DOHH2 (cell line): ENCODE results near the gene VASP.

Experiments
- CTCF ChIP-seq: fragments of 200-600 bp; sonication (generic); IDR thresholded peaks from one replicate; pipeline ENCODE4 v1.5.1; 2014; ENCODE audit warnings: antibody characterized with exemption, mild to moderate bottlenecking, low read depth, low read length; ENCODE audit not compliant: poor library complexity, severe bottlenecking
- EZH2phosphoT487 ChIP-seq: fragments of 200-600 bp; sonication (generic); IDR thresholded peaks from 2 replicates; pipeline ENCODE4 v1.6.1; 2017; ENCODE audit warnings: borderline replicate concordance, mild to moderate bottlenecking, antibody characterized with exemption, low read length, moderate library complexity, mixed read lengths

GRCh38 chr19:45476304-45476703 lies 31.0 kb upstream of the VASP start:
- TF ChIP-seq CTCF (no peak), EZH2phosphoT487 (no peak)
